ENCODE results near the gene CFHR4. TPM values are rescaled to one million over a fixed set of nuclear protein-coding genes. Genes with fewer than 3 reads are reported as not detected.
"Not testable (repeated sequence)": the region's sequence is repeated elsewhere in the genome, so short reads cannot be mapped to it uniquely, and the experiment has no call there.

The CFHR4 gene
- total RNA-seq, 1 experiment from 2014 or later = not detected

DNA sequence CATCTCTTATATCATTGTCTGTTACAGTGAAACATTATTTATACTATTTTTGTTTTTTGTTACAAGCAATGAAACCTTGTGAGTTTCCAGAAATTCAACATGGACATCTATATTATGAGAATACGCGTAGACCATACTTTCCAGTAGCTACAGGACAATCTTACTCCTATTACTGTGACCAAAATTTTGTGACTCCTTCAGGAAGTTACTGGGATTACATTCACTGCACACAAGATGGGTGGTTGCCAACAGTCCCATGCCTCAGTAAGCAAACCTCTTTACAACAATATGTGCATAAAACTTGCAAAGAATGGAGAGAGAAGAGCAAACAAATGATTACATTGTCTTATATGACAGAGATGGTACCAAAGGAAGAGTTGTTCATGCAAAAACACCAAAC lies 22.4 kb downstream of the CFHR4 start:
- Histone ChIP-seq H2AFZ (ENCODE audit: low read length) (no peak overlapping the region), H3K56ac (ENCODE audit: insufficient read length, low read depth, low read length) (no peak overlapping the region), H3K79me1 (ENCODE audit: insufficient read depth, low read depth, low read length, poor library complexity, severe bottlenecking) (no peaks in the 10 kb centered on the region), H4K5ac (ENCODE audit: insufficient read length, low read depth, low read length) (no peak overlapping the region), H2BK20ac (ENCODE audit: low read depth, low read length, poor library complexity, severe bottlenecking) (no peak overlapping the region), H4K8ac (replicated peaks; ENCODE audit: insufficient read length, low read depth, low read length) (no peak overlapping the region), H3K23ac (ENCODE audit: insufficient read length, low read depth, low read length) (no peak overlapping the region), H3K27me3 (ENCODE audit: insufficient read depth, low read length) (no peaks in the 10 kb centered on the region), H2BK120ac (ENCODE audit: low read depth, low read length, poor library complexity, severe bottlenecking) (no peak overlapping the region), H3K14ac (ENCODE audit: insufficient read depth, low read length) (no peak overlapping the region), H3K9me3 (ENCODE audit: control insufficient read depth, low read depth, low read length) (no peaks in the 10 kb centered on the region), H2AK5ac (ENCODE audit: insufficient read length, low read length) (no peak overlapping the region), H3K79me2 (ENCODE audit: insufficient read depth, low read length) (no peaks in the 10 kb centered on the region), H3K4me2 (ENCODE audit: insufficient read depth, insufficient read length, low read length) (no peak overlapping the region), H2BK15ac (ENCODE audit: low read depth, low read length) (no peak overlapping the region), H3K4me1 (ENCODE audit: insufficient read depth, low read length) (no peaks in the 10 kb centered on the region), H3K27ac (ENCODE audit: insufficient read length, low read depth, low read length) (no peak overlapping the region), H4K91ac (ENCODE audit: insufficient read length, low read depth, low read length) (no peak overlapping the region), H3K9ac (ENCODE audit: extremely low read depth, insufficient read length, low read length) (no peak overlapping the region), H2BK5ac (ENCODE audit: insufficient read length, low read length) (no peak overlapping the region), H3T11ph (ENCODE audit: low read length) (no peak overlapping the region), H4K20me1 (ENCODE audit: control insufficient read depth, insufficient read depth, insufficient read length) (no peaks in the 10 kb centered on the region), H3K23me2 (ENCODE audit: insufficient read length, low read depth, low read length, poor library complexity, severe bottlenecking) (no peaks in the 10 kb centered on the region), H3K4ac (ENCODE audit: low read depth, low read length) (no peak overlapping the region), H3K18ac (ENCODE audit: insufficient read length, low read depth, low read length) (no peak overlapping the region), H2BK12ac (ENCODE audit: insufficient read length, low read depth, low read length) (no peak overlapping the region)
- DNase-seq = no peak
- H3K36me3 Mint-ChIP-seq (ENCODE audit: insufficient read depth in 1 of 3, low read depth in 3 of 3) = no peaks in the 10 kb centered on the region
- no CpG with 5 or more reads among the region's 2 CpGs for WGBS (ENCODE audit: extremely low coverage, insufficient read length, low lambda C conversion rate)
- H3K4me1 Mint-ChIP-seq = peaks cover 13 to 20% of the 10 kb centered on the region in 2 experiments
- H3K27ac Mint-ChIP-seq = no peak overlapping the region
- H3K27me3 Mint-ChIP-seq (ENCODE audit: low read depth) = no peaks in the 10 kb centered on the region
- TF ChIP-seq, protein P1, sequence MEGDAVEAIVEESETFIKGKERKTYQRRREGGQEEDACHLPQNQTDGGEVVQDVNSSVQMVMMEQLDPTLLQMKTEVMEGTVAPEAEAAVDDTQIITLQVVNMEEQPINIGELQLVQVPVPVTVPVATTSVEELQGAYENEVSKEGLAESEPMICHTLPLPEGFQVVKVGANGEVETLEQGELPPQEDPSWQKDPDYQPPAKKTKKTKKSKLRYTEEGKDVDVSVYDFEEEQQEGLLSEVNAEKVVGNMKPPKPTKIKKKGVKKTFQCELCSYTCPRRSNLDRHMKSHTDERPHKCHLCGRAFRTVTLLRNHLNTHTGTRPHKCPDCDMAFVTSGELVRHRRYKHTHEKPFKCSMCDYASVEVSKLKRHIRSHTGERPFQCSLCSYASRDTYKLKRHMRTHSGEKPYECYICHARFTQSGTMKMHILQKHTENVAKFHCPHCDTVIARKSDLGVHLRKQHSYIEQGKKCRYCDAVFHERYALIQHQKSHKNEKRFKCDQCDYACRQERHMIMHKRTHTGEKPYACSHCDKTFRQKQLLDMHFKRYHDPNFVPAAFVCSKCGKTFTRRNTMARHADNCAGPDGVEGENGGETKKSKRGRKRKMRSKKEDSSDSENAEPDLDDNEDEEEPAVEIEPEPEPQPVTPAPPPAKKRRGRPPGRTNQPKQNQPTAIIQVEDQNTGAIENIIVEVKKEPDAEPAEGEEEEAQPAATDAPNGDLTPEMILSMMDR (conservative IDR thresholded peaks at IDR 0.05) = peak; percentile 34; the same call in 1 of the 3 replicates
- no peaks in the 10 kb centered on the region for H3K9me3 Mint-ChIP-seq
- no peak overlapping the region for H3K4me3 Mint-ChIP-seq

DNA sequence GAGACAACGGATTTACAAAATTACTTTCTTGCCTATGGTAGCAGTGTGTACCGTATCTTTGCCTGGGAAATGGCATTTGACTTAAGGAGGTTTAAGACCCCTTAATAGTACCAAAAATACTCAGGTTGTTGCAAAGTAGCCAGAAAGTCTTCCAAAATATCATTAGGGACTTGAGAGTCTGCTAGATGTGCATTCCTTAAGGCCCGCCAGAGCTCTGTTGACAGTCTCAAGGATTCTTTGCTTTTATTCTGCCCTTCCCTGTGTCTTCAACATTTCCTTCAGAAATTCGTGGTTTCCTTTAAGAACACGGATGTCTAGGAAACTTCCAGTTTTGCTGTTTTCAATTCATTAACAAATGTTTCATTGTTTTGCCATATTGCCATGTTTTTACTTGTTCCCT lies 24.4 kb downstream of the CFHR4 start:
- H3K56ac ChIP-seq (ENCODE audit: insufficient read length, low read depth, low read length); H2AFZ ChIP-seq (ENCODE audit: low read length); H3K18ac ChIP-seq (ENCODE audit: insufficient read length, low read depth, low read length); H2BK5ac ChIP-seq (ENCODE audit: insufficient read length, low read length); H3K23me2 ChIP-seq (ENCODE audit: insufficient read length, low read depth, low read length, poor library complexity, severe bottlenecking); H3K9ac ChIP-seq (ENCODE audit: extremely low read depth, insufficient read length, low read length); H3K9me3 Mint-ChIP-seq; H3K36me3 Mint-ChIP-seq (ENCODE audit: insufficient read depth in 1 of 3, low read depth in 3 of 3); H3K4ac ChIP-seq (ENCODE audit: low read depth, low read length); H4K20me1 ChIP-seq (ENCODE audit: control insufficient read depth, insufficient read depth, insufficient read length); H3K79me1 ChIP-seq (ENCODE audit: insufficient read depth, low read depth, low read length, poor library complexity, severe bottlenecking); H3T11ph ChIP-seq (ENCODE audit: low read length); H3K4me3 Mint-ChIP-seq; H2BK20ac ChIP-seq (ENCODE audit: low read depth, low read length, poor library complexity, severe bottlenecking); H2BK15ac ChIP-seq (ENCODE audit: low read depth, low read length); H2AK5ac ChIP-seq (ENCODE audit: insufficient read length, low read length); H3K27me3 Mint-ChIP-seq (ENCODE audit: low read depth); H3K9me3 ChIP-seq (ENCODE audit: control insufficient read depth, low read depth, low read length); H2BK120ac ChIP-seq (ENCODE audit: low read depth, low read length, poor library complexity, severe bottlenecking); H3K23ac ChIP-seq (ENCODE audit: insufficient read length, low read depth, low read length); DNase-seq; H4K91ac ChIP-seq (ENCODE audit: insufficient read length, low read depth, low read length); H3K79me2 ChIP-seq (ENCODE audit: insufficient read depth, low read length); H2BK12ac ChIP-seq (ENCODE audit: insufficient read length, low read depth, low read length); H4K8ac ChIP-seq (replicated peaks; ENCODE audit: insufficient read length, low read depth, low read length); H4K5ac ChIP-seq (ENCODE audit: insufficient read length, low read depth, low read length); H3K4me2 ChIP-seq (ENCODE audit: insufficient read depth, insufficient read length, low read length); H3K27me3 ChIP-seq (ENCODE audit: insufficient read depth, low read length); H3K27ac ChIP-seq (ENCODE audit: insufficient read length, low read depth, low read length); H3K14ac ChIP-seq (ENCODE audit: insufficient read depth, low read length); H3K4me1 ChIP-seq (ENCODE audit: insufficient read depth, low read length): not testable (repeated sequence)
- no CpG with 5 or more reads among the region's 5 CpGs for WGBS (ENCODE audit: extremely low coverage, insufficient read length, low lambda C conversion rate)
- Mint-ChIP-seq H3K27ac (peak overlapping the region in 1 of 3 experiments; percentile 63; a peak in 2 of 7 replicates), H3K4me1 (peaks cover 13 to 16% of the 10 kb centered on the region in 2 experiments)
